Measurements from ENCODE around the gene WWOX. TPM values are rescaled to one million over a fixed set of nuclear protein-coding genes. Genes with fewer than 3 reads are reported as not detected.

Gene WWOX
- polyA plus RNA-seq, 1 donor (not counting 4 experiments of a cell fraction or from before 2014, with no cell fraction given) = 5.1 TPM

- dilution Hi-C loops (cut with MboI; ENCODE audit: extremely low pct_ligation_motif_present, low sequenced_read_pairs) = no loop called here
- no peak overlapping the region for H3K4me3 ChIP-seq (ENCODE audit: control insufficient read depth in 2 of 3, extremely low read depth in 1 of 3, insufficient read depth in 2 of 3, low read depth in 1 of 3, low read length in 3 of 3)
- no peaks in the 10 kb centered on the region for H3K79me2 ChIP-seq (ENCODE audit: control insufficient read depth, insufficient read depth, low read length)
- no peaks in the 10 kb centered on the region for H3K4me1 ChIP-seq (ENCODE audit: control insufficient read depth, extremely low read depth, insufficient read depth, low read length)
- H3K36me3 ChIP-seq (ENCODE audit: control insufficient read depth in 2 of 2, extremely low read depth in 1 of 2, insufficient read depth in 2 of 2, low read length in 2 of 2) = no peaks in the 10 kb centered on the region
- no peak overlapping the region for H3K4me2 ChIP-seq (ENCODE audit: control insufficient read depth, extremely low read depth, insufficient read depth, low read depth, low read length)
- FAIRE-seq = no peak
- no peak overlapping the region for H3K27ac ChIP-seq (ENCODE audit: control insufficient read depth, insufficient read depth, low read length)
- no peak for TF ChIP-seq EZH2 (IDR thresholded peaks at IDR 0.05; ENCODE audit: low read length)
- TF ChIP-seq CTCF (optimal IDR thresholded peaks at IDR 0.05 in 1 of 3, IDR thresholded peaks at IDR 0.05 in 1 of 3, conservative IDR thresholded peaks at IDR 0.05 in 1 of 3; ENCODE audit: extremely low read depth in 1 of 3, insufficient read depth in 2 of 3, low read length in 3 of 3) = no peak
- no peaks in the 10 kb centered on the region for H3K27me3 ChIP-seq (ENCODE audit: control insufficient read depth, extremely low read depth, insufficient read depth, low read length)
- H3K9me1 ChIP-seq (ENCODE audit: control insufficient read depth, extremely low read depth, insufficient read depth, low read length) = no peaks in the 10 kb centered on the region
- H3K9ac ChIP-seq (ENCODE audit: control insufficient read depth, extremely low read depth, insufficient read depth, low read length) = no peak overlapping the region
- no peak overlapping the region for H2AFZ ChIP-seq (ENCODE audit: control insufficient read depth, low read length)
- DNase-seq (ENCODE audit: low read depth, low spot score) = no peak
- no peaks in the 10 kb centered on the region for H3K9me3 ChIP-seq (ENCODE audit: control insufficient read depth, low read depth, low read length)
- no peaks in the 10 kb centered on the region for H4K20me1 ChIP-seq (ENCODE audit: control insufficient read depth, extremely low read depth, insufficient read depth, low read length)
Observed at GRCh38 chr16:78425281-78425680, 325.8 kb downstream of the WWOX start.

- H3K27me3 ChIP-seq (ENCODE audit: control insufficient read depth, extremely low read depth, insufficient read depth, low read length) = no peaks in the 10 kb centered on the region
- DNase-seq (ENCODE audit: low read depth, low spot score) = no peak
- dilution Hi-C loops (cut with MboI; ENCODE audit: extremely low pct_ligation_motif_present, low sequenced_read_pairs) = no loop called here
Observed at GRCh38 chr16:78425891-78426510, 326.5 kb downstream of the WWOX start.

More at GRCh38 chr16:78425891-78426510, 326.5 kb downstream of the WWOX start:
- no peak overlapping the region for H3K9ac ChIP-seq (ENCODE audit: control insufficient read depth, extremely low read depth, insufficient read depth, low read length)
- FAIRE-seq = no peak
- H3K4me1 ChIP-seq (ENCODE audit: control insufficient read depth, extremely low read depth, insufficient read depth, low read length) = no peaks in the 10 kb centered on the region
- no peak overlapping the region for H3K27ac ChIP-seq (ENCODE audit: control insufficient read depth, insufficient read depth, low read length)
- H3K4me3 ChIP-seq (ENCODE audit: control insufficient read depth in 2 of 3, extremely low read depth in 1 of 3, insufficient read depth in 2 of 3, low read depth in 1 of 3, low read length in 3 of 3) = no peak overlapping the region
- no peak overlapping the region for H2AFZ ChIP-seq (ENCODE audit: control insufficient read depth, low read length)
- no peaks in the 10 kb centered on the region for H3K79me2 ChIP-seq (ENCODE audit: control insufficient read depth, insufficient read depth, low read length)
- no peak for TF ChIP-seq EZH2 (IDR thresholded peaks at IDR 0.05; ENCODE audit: low read length)
- no peak for TF ChIP-seq CTCF (optimal IDR thresholded peaks at IDR 0.05 in 1 of 3, IDR thresholded peaks at IDR 0.05 in 1 of 3, conservative IDR thresholded peaks at IDR 0.05 in 1 of 3; ENCODE audit: extremely low read depth in 1 of 3, insufficient read depth in 2 of 3, low read length in 3 of 3)
- no peaks in the 10 kb centered on the region for H3K9me1 ChIP-seq (ENCODE audit: control insufficient read depth, extremely low read depth, insufficient read depth, low read length)
- no peaks in the 10 kb centered on the region for H3K9me3 ChIP-seq (ENCODE audit: control insufficient read depth, low read depth, low read length)
- no peaks in the 10 kb centered on the region for H4K20me1 ChIP-seq (ENCODE audit: control insufficient read depth, extremely low read depth, insufficient read depth, low read length)
- H3K4me2 ChIP-seq (ENCODE audit: control insufficient read depth, extremely low read depth, insufficient read depth, low read depth, low read length) = no peak overlapping the region
- no peaks in the 10 kb centered on the region for H3K36me3 ChIP-seq (ENCODE audit: control insufficient read depth in 2 of 2, extremely low read depth in 1 of 2, insufficient read depth in 2 of 2, low read length in 2 of 2)

All from keratinocyte (primary cell).